GM19239 (cell line): Measurements from ENCODE around the gene MRPS6.

ENCODE experiments used
- DNase-seq: peaks from one replicate; pipeline ENCODE4 v3.0.0; 2011; ENCODE audit warnings: low spot score; ENCODE audit not compliant: insufficient read length
- FAIRE-seq: peaks from 2 replicates; lab custom pipeline; 2011; peaks lifted over from hg19 to GRCh38; lab: Jason Lieb, UNC

The MRPS6 gene

GRCh38 chr21:34191876-34192275, 118.5 kb downstream of the MRPS6 start:
- no peak for DNase-seq

More at GRCh38 chr21:34191876-34192275, 118.5 kb downstream of the MRPS6 start:
- FAIRE-seq = no peak
